ENCODE data around the gene ENTPD8.

DNA sequence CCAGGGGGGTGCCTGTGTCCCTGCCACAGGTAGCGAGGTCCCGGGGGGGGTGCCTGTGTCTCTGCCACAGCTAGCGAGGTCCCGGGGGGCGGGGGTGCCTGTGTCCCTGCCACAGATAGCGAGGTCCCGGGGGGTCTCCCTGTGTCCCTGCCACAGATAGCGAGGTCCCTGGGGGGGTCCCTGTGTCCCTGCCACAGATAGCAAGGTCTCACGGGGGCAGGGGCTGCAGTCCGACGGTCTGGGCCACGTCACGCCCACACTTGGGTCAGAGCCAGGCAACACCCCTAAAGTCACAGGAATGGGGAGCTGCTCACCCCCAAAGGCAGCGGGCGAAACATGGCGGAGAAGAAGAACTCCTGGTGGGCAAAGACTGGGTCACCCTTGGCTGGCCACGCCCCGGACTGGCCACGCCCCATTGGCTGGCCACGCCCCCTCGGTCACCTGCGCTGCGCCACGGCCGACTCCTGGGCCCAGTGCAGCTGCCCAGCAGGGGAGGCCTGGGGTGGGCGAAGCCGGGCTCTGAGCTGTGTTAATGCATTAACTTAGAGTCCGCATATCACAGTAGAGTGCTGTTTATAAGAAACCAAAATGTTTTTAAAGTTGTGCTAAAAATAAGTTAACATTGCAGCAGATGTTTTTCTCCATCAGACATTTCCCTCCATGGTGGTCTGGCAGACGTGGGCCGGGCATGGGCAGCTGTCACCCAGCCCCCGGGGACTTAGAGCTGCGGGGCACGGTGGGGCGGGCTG is 11.0 kb downstream of the ENTPD8 start:
- TF ChIP-seq, protein P1, sequence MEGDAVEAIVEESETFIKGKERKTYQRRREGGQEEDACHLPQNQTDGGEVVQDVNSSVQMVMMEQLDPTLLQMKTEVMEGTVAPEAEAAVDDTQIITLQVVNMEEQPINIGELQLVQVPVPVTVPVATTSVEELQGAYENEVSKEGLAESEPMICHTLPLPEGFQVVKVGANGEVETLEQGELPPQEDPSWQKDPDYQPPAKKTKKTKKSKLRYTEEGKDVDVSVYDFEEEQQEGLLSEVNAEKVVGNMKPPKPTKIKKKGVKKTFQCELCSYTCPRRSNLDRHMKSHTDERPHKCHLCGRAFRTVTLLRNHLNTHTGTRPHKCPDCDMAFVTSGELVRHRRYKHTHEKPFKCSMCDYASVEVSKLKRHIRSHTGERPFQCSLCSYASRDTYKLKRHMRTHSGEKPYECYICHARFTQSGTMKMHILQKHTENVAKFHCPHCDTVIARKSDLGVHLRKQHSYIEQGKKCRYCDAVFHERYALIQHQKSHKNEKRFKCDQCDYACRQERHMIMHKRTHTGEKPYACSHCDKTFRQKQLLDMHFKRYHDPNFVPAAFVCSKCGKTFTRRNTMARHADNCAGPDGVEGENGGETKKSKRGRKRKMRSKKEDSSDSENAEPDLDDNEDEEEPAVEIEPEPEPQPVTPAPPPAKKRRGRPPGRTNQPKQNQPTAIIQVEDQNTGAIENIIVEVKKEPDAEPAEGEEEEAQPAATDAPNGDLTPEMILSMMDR (IDR thresholded peaks at IDR 0.05), result no peak
- no peak for TF ChIP-seq POLR2A (IDR thresholded peaks at IDR 0.05)

Data from esophagus squamous epithelium (tissue), 4 donors.